ENCODE data around the gene C2CD3. TPM values are rescaled to one million over a fixed set of nuclear protein-coding genes. Genes with fewer than 3 reads are reported as not detected.
A peak's percentile ranks its signal among the peaks of the same experiment; 100 is the strongest.

C2CD3 gene
- total and polyA plus RNA-seq, 2 of the 4 experiments (the other 2 are of a cell fraction), result 11.1 to 19.2 TPM

GRCh38 chr11:74139151-74139918, 31.5 kb downstream of the C2CD3 start:
- TF ChIP-seq NFE2L2 (IDR thresholded peaks at IDR 0.05; ENCODE audit: low read depth, low read length) (no peak), BHLHE40 (IDR thresholded peaks at IDR 0.05; ENCODE audit: low read depth, low read length) (no peak), FOS (IDR thresholded peaks at IDR 0.05; ENCODE audit: low read depth, low read length) (no peak), CEBPB (IDR thresholded peaks at IDR 0.05; ENCODE audit: low read depth, low read length) (no peak)
- TF ChIP-seq, protein P1, sequence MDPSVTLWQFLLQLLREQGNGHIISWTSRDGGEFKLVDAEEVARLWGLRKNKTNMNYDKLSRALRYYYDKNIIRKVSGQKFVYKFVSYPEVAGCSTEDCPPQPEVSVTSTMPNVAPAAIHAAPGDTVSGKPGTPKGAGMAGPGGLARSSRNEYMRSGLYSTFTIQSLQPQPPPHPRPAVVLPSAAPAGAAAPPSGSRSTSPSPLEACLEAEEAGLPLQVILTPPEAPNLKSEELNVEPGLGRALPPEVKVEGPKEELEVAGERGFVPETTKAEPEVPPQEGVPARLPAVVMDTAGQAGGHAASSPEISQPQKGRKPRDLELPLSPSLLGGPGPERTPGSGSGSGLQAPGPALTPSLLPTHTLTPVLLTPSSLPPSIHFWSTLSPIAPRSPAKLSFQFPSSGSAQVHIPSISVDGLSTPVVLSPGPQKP (IDR thresholded peaks at IDR 0.05; ENCODE audit: borderline replicate concordance, low read depth, low read length), result no peak
- H4K20me1 ChIP-seq (ENCODE audit: insufficient read depth, low read length), result no peaks in the 10 kb centered on the region
- ChIA-PET CTCF (interaction anchor here (0.9 kb wide), 1 partner anchor 12 kb away, joined by 3 read pairs; no protein-coding TSS in a partner anchor), POLR2A (ENCODE audit: unreplicated experiment) (no interaction called here)
- peaks cover 8% of the 10 kb centered on the region for H3K9me1 ChIP-seq (ENCODE audit: insufficient read depth, low read length)
- peak overlapping the region; percentile 83 for H3K56ac ChIP-seq (ENCODE audit: extremely low read depth, insufficient read depth, low read length)
- WGBS, 2 experiments (ENCODE audit: extremely low coverage in 2 of 2, insufficient read length in 1 of 2), result 90% methylated on average over 3 of the region's 6 CpGs; no CpG with 5 or more reads in 1 of the 2 experiments
- no peaks in the 10 kb centered on the region for H3K9me3 ChIP-seq (ENCODE audit: control insufficient read depth, insufficient read depth, low read length)
- peak overlapping the region; percentile 69 for H3K27ac ChIP-seq (ENCODE audit: insufficient read depth, low read length)
- peak overlapping the region; percentile 86 to 92 for H4K8ac ChIP-seq (ENCODE audit: low read depth in 2 of 2, low read length in 2 of 2)
- peak overlapping the region; percentile 64; the same call in 1 of the 2 replicates for H3K23ac ChIP-seq (ENCODE audit: low read depth, low read length)
- dilution Hi-C loops (cut with HindIII; ENCODE audit: low sequenced_read_pairs, unreplicated experiment) (no loop called here), in situ Hi-C loops (cut with MboI; ENCODE audit: low sequenced_read_pairs) (no loop called here), intact Hi-C loops (cut with micrococcal nuclease) (loop anchor here (5.0 kb wide), 2 partner anchors 33 to 583 kb away; partner anchors contain the start of genes C2CD3 and PPME1)
- H2BK20ac ChIP-seq (ENCODE audit: low read depth, low read length), result peak overlapping the region; percentile 99
- H2AK9ac ChIP-seq (replicated peaks; ENCODE audit: low read depth, low read length, poor library complexity), result no peak overlapping the region
- no peak overlapping the region for H3K4me3 ChIP-seq (ENCODE audit: insufficient read depth, low read depth, low read length)
- peak overlapping the region; percentile 92 for H2BK120ac ChIP-seq (ENCODE audit: low read depth, low read length)
- H3K36me3 ChIP-seq (ENCODE audit: control insufficient read depth, insufficient read depth, low read length), result no peaks in the 10 kb centered on the region; the same call in 1 of the 2 replicates
- ATAC-seq (ENCODE audit: low read depth), result no peak
- peak overlapping the region; percentile 91 for H4K91ac ChIP-seq (ENCODE audit: insufficient read depth, low read depth, low read length)
- peaks cover 7 to 31% of the 10 kb centered on the region in 2 experiments; a peak in 3 of 4 replicates for H3K79me1 ChIP-seq (ENCODE audit: low read depth in 1 of 2, low read length in 2 of 2)
- H3K18ac ChIP-seq (ENCODE audit: low read depth, low read length), result peak overlapping the region; percentile 96
- DNase-seq, result peak; percentile 23
- H3K27me3 ChIP-seq (ENCODE audit: control insufficient read depth, insufficient read depth, low read length), result no peaks in the 10 kb centered on the region
- peak overlapping the region; percentile 89 for H3K4ac ChIP-seq (ENCODE audit: low read depth, low read length)
- H2BK5ac ChIP-seq (ENCODE audit: low read depth, low read length, poor library complexity, severe bottlenecking), result peak overlapping the region; percentile 98
- H2AFZ ChIP-seq (replicated peaks; ENCODE audit: low read length, poor library complexity), result no peak overlapping the region
- H3K9ac ChIP-seq (ENCODE audit: low read depth, low read length), result peak overlapping the region; percentile 24; the same call in 1 of the 2 replicates
- peak overlapping the region; percentile 93 for H4K5ac ChIP-seq (ENCODE audit: low read depth, low read length)
- H3K14ac ChIP-seq (replicated peaks; ENCODE audit: low read depth, low read length), result peak overlapping the region; percentile 58
- H3K4me1 ChIP-seq (ENCODE audit: control insufficient read depth, insufficient read depth, low read length), result peaks cover 31% of the 10 kb centered on the region
- peak overlapping the region; percentile 10; the same call in 1 of the 2 replicates for H3K4me2 ChIP-seq (ENCODE audit: low read depth, low read length)
- peak overlapping the region; percentile 94 for H2AK5ac ChIP-seq (ENCODE audit: low read depth, low read length)
- no TSS peak for BruUV-seq (replicated peaks)
- peak overlapping the region; percentile 93 for H2BK15ac ChIP-seq (ENCODE audit: low read depth, low read length)
